GM19035 (cell line): ENCODE measurements around the gene CCR9.
"Not testable (repeated sequence)": the region's sequence is repeated elsewhere in the genome, so short reads cannot be mapped to it uniquely, and the experiment has no call there.

Source experiments
- ATAC-seq: cut with Tn5 transposase; IDR thresholded peaks from one replicate; pipeline ENCODE4 v1.9.1; 2021; ENCODE audit not compliant: unreplicated experiment

The CCR9 gene, protein sequence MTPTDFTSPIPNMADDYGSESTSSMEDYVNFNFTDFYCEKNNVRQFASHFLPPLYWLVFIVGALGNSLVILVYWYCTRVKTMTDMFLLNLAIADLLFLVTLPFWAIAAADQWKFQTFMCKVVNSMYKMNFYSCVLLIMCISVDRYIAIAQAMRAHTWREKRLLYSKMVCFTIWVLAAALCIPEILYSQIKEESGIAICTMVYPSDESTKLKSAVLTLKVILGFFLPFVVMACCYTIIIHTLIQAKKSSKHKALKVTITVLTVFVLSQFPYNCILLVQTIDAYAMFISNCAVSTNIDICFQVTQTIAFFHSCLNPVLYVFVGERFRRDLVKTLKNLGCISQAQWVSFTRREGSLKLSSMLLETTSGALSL

GRCh38 chr3:45885979-45886705 lies at the start of gene CCR9:
Gene CCR9 (plus strand): TSS chr3:45886543. CDS start chr3:45894934, 8,391 bp downstream.
- ATAC-seq, result no peak

DNA sequence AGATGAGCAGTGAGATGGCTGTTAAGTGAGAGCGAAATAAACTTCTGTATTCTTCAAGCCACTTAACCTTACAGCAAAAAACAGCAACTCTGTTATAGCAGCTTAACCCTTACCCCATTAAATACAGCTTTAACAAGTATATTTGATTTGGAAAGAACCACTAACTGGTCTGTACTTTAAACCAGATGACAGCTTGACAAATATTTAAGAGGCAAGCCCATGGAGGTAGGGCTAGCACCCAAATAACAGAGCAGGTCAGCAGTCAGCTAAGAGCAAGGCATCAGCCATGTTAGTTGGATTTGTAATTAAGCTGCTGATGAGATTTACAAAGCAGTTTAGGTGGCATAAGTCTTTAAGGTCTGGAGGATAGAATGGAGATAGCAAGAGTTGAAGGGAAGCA lies 47.9 kb upstream of the CCR9 start:
- ATAC-seq, result no peak

GRCh38 chr3:45841420-45841756 lies 45.0 kb upstream of the CCR9 start:
- peak; percentile 24 for ATAC-seq

- peak; percentile 90 for ATAC-seq
These were observed 44.4 kb upstream of the CCR9 start, which contains the start of gene LZTFL1 for GRCh38 chr3:45841757-45842491. Gene LZTFL1 (minus strand): TSS chr3:45842119. CDS start chr3:45841991, 128 bp downstream.

GRCh38 chr3:45842851-45843625 lies 43.3 kb upstream of the CCR9 start:
- ATAC-seq, result no peak

GRCh38 chr3:45844616-45845015 lies 41.7 kb upstream of the CCR9 start:
- no peak for ATAC-seq

DNA sequence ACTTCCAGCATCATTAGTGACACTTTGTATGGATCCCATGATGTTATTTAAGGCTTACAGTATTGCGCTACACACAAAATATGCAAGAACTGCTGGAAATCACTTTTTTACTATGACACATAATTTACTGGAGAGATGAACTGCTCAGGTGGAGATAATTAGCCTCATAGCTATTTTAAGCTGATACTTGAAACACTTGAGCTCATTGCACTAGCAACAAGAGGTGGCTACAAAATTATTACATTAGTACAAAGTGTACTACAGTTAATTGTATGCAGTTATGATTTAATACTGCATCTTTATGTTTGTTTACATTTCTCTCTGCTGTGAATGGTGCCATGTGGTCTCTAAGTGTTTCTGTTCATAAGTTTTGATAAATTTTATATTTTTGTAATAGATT lies 38.0 kb upstream of the CCR9 start:
- ATAC-seq, result no peak

DNA sequence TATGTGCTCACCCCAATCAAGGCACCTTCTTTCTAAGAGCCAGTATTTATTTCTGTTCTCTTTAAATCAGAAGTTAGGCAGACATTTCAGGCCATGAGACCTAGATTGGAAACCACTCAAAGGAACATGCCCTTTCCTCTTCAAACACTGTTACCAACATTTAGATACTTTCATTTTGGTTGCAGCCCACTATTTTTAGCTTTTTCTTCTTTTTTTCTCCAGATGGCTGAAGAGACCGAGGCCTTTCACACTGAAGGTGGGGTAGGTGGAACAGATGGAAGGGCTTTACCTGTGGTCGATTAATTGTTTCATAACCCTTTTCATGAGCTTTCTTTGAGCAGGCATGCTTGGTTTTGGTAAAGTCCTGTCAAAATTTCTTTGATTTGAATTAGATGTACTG lies 33.5 kb upstream of the CCR9 start:
- ATAC-seq, result no peak

DNA sequence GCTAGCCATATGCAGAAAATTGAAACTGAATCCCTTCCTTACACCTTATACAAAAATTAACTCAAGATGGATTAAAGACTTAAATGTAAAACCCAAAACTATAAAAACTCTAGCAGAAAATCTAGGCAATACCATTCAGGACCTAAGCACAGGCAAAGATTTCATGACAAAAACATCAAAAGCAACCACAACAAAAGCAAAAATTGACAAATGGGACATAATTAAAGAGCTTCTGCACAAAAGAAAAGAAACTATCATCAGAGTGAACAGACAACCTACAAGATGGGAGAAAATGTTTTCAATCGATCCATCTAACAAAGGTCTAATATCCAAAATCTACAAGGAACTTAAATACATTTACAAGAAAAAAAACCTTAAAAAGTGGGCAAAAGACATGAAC lies 30.0 kb upstream of the CCR9 start:
- ATAC-seq, result not testable (repeated sequence)

DNA sequence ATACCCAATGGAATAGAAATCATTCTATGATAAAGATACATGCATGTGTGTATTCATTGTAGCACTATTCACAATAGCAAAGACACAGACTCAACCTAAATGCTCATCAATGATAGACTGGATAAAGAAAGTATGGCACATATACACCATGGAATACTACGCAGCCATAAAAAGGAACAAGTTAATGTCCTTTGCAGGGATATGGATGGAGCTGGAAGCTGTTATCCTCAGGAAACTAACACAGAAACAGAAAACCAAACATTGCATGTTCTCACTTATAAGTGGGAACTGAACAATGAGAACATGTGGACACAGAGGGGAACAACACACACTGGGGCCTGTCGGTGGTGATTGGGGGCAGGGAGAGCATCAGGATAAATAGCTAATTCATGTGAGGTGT lies 29.3 kb upstream of the CCR9 start:
- not testable (repeated sequence) for ATAC-seq

DNA sequence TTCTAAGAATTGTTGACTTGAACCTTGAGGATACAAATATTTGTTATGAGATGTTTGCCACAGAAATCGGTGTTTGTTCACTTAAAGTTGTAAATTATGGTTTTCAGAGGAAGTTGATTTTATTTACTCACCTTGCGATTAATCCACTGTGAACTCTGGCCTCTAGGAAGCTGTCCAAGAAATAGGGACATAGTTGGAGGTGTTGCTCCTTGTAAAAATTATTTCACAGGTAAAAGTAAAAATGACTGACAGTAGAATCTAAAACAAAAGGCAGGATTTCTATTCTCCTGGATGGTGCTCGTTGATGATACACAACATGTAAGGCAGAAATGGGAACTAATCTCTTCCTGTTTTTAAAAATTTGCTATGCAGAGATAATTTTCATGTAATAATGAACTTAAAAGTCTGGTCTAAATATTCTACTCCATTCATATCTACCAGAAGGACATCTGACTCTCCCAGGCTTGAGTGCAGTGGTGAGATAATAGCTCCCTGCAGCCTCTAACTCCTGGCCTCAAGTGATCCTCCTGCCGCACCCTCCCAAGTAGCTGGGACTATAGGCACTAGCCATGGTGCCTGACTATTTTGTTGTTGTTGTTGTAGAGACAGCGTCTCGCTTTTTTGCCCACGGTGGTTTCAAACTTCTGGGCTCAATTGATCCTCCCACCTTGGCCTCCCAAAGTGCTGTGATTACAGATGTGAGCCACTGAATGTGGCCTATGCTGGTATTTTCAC lies 27.4 kb upstream of the CCR9 start:
- no peak for ATAC-seq

DNA sequence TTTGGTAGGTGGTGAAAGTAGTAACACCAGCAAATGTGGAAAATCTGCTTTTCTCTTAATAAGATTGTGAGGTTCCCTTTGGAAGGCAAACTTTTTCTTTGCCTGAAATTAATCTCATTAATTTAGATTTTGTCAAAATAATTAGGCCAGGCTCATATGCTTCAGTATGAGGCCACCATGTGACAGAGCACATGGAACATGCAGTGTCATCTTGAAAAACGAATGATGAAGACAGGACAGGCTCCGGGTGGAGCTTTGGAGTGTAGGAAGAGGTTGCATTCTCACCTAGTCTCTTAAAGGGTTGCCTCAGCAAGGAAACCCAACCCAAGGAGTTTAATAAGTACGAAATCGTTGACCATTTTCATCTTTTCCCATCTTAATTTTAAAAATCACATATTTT lies 25.9 kb upstream of the CCR9 start:
- ATAC-seq, result no peak

DNA sequence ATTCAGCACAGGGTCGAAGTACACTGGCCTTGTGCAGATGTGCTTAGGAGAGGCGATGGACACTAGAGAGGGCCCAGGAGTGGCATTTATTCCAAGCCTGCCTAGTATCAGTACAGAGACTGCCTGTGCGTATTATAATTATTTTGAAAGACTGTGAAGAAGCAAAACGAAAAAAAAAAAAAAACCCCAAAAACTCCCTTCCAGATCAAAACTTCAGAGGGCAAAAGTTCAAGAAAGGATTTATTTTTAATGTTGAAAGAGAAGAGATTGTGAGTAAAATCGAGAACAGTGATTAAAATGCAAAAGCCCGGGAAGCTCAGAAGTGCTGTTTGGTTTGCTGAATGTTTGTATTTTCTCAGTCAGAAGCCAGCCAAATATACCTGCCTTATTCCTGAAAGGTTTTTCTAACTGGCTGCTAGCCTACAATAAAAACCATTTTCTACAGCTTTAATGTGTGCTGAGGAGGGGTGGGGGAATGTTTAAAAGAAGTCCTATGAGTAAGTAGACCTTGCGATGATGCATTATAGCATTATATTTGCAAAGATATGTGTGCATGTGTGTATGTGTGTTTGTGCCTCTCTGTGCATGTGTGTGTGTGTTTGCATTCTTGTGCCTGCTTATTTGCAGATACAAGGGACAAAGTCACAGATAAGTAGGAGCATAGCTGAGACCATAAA lies 25.2 kb upstream of the CCR9 start:
- peak; percentile 59 for ATAC-seq

- ATAC-seq, result peak; percentile 73
These were observed 21.4 kb upstream of the CCR9 start for GRCh38 chr3:45864760-45865519.

DNA sequence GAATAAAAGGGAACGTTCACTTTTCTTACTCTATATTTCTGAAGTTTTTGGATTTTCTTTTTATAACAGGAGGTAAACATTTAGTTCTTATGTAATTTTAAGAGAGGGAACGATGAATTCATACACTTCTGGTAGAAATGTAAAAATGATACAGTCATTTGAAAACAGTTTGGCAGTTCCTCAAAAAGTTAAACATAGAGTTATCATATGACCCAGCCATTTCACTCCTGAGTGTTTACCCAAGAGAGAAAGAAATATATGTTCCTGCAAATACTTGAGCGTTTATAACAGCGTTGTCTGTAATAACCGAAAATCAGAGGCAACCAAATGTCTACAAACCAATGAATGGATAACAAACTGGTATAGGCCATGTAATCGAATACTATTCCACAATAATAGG lies 20.8 kb upstream of the CCR9 start:
- ATAC-seq, result no peak

DNA sequence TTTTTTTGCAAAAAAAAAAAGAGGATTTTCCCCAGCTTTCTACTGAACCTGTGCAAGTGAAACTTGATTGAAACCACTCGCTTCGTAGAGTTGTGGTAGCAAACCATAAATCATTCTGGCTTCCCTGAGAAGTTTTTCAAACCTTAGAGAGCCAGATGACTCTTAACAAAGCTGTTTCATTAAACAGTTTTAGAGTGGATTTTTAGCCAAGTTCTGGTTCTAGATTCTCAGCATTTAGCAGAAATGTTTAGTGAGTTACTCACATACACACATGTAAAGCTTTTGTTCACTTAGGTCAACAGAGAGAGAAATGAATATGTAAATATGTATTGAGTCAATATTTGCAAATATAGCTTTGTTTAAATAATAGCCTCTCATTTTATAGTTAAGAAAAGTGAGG lies 18.1 kb upstream of the CCR9 start:
- ATAC-seq, result no peak

GRCh38 chr3:45868650-45869049 lies 17.7 kb upstream of the CCR9 start:
- ATAC-seq, result no peak

DNA sequence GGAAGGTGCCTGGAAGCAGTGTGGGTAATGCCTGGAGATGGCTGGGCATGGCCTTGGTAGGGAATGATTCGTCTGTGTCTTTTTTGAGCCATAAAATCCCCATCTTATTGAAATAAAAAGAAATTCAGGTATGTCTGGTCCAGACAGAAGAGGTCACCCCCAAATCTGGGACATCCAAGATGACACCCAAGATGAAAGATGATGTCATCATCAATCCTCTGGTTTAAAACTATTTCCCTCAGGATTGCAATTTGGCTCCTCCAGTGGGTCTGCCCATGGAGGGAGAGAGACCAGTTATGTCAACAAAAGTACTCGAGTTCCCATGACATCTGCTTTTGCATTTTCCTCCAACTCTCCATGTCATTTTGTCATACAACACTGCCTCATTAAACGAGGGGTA lies 16.7 kb upstream of the CCR9 start:
- no peak for ATAC-seq

DNA sequence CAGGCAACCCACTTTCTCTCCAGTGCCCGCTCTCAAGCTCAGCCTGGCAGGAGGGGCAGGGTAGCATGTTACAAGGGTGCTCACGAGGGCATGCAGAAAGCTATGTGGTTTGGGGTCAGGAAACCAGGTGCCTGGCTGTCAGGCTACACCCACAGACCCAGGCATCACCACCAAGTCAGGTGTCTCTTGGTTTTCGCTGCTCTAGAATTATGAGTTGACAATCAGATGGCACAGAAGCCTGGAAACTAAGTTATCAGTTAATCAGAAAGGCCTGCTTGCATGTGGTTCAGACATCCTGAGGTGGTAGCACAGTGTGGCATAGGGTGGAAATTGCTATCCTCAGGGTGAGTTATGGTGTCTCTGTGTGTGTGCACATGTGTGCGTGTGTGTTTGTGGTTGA lies 16.2 kb upstream of the CCR9 start:
- no peak for ATAC-seq
